Measurements from ENCODE around the gene RIC8A. TPM values are rescaled to one million over a fixed set of nuclear protein-coding genes. Genes with fewer than 3 reads are reported as not detected.
A peak's percentile ranks its signal among the peaks of the same experiment; 100 is the strongest.

The RIC8A gene
- total and polyA plus RNA-seq, 2 experiments from 2014 or later: 81.5 to 84.3 TPM

DNA sequence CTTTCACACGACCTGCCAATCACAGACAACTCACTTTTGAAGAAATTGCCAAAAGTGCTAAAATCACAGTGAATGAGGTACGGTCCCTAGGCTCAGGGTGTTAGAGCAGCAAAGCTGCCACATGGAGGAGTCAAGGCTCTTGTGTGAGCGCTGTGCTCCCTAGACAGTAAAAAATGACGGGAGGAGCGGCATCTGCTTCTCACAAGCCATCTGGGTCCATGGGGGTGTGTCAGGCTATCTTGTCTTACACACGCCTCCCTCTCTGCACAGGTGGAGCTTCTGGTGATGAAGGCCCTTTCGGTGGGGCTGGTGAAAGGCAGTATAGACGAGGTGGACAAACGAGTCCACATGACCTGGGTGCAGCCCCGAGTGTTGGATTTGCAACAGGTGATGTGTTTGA is 44.0 kb downstream of the RIC8A start:
- Histone ChIP-seq H3K9me3 (ENCODE audit: low read depth) (no peaks in the 10 kb centered on the region), H3K36me3 (peaks cover 47% of the 10 kb centered on the region), H3K27ac (no peak overlapping the region), H3K27me3 (no peaks in the 10 kb centered on the region), H3K4me3 (no peak overlapping the region), H3K4me1 (ENCODE audit: low read depth) (no peaks in the 10 kb centered on the region)
- no peak for DNase-seq (ENCODE audit: low read depth in 1 of 2, low spot score in 1 of 2)
- TF ChIP-seq, protein P1, sequence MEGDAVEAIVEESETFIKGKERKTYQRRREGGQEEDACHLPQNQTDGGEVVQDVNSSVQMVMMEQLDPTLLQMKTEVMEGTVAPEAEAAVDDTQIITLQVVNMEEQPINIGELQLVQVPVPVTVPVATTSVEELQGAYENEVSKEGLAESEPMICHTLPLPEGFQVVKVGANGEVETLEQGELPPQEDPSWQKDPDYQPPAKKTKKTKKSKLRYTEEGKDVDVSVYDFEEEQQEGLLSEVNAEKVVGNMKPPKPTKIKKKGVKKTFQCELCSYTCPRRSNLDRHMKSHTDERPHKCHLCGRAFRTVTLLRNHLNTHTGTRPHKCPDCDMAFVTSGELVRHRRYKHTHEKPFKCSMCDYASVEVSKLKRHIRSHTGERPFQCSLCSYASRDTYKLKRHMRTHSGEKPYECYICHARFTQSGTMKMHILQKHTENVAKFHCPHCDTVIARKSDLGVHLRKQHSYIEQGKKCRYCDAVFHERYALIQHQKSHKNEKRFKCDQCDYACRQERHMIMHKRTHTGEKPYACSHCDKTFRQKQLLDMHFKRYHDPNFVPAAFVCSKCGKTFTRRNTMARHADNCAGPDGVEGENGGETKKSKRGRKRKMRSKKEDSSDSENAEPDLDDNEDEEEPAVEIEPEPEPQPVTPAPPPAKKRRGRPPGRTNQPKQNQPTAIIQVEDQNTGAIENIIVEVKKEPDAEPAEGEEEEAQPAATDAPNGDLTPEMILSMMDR (IDR thresholded peaks at IDR 0.05; ENCODE audit: low read depth, low read length): no peak

DNA sequence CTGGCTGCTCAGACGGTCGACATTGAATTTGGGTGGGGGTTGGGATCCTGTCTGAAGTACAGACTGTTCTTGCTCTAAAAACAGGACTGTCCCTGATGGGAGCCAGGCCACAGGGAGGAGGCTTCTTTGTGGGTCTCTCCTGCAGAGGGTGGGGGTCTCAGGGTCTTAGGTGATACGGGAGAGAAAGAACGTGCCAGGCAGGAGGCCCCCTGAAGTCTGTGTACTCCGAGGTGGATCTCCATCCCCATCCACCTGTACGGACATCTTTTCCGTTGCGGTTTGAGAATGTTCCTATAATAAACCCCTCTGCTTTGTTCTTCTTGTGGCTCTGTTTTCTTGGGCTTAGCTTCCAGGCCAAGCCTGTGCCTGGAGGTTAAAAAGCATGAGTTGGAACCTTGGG is 45.2 kb downstream of the RIC8A start:
- no peaks in the 10 kb centered on the region for H3K27me3 ChIP-seq
- H3K4me3 ChIP-seq: no peak overlapping the region
- H3K9me3 ChIP-seq (ENCODE audit: low read depth): no peaks in the 10 kb centered on the region
- H3K4me1 ChIP-seq (ENCODE audit: low read depth): peaks cover 5% of the 10 kb centered on the region
- no peak for DNase-seq (ENCODE audit: low read depth in 1 of 2, low spot score in 1 of 2)
- H3K27ac ChIP-seq: no peak overlapping the region
- H3K36me3 ChIP-seq: peaks cover 40% of the 10 kb centered on the region
- TF ChIP-seq, protein P1 (IDR thresholded peaks at IDR 0.05; ENCODE audit: low read depth, low read length): no peak

DNA sequence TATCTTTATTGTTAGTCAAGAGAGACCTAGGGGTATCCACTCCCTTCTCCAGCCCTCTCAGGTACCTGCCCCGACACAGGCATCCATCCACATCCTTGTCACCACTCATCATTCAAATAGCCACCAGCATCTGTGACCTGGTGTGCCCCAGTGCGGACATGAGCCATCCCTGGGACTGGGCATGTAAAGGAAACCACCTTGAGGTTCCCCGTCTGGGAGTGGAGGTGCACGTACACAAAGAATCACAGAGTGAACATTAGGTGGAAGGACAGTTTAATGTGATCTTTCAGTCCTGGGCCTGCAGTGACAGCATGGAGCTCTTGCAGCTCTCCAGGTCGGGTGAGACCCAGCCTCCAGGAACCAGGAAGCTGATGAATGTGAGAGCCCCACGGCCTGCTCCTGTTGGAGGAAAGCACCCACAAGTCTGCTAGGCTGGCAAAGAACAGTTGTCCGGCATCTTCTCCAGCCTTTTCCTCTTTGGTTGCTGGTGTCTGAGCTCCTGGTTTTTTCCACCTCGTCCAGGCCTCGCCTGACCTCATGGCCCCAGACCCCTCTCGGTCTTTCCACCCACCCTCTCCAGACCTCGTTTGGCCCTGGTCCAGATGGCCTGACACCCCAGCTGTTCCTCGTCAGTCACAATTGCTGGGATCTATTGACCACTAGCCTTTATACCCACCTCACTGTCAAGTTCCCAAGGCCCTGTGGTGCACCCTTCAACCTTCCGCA is 45.8 kb downstream of the RIC8A start:
- Histone ChIP-seq H3K9me3 (ENCODE audit: low read depth) (no peaks in the 10 kb centered on the region), H3K27ac (no peak overlapping the region), H3K36me3 (peaks cover 33% of the 10 kb centered on the region), H3K27me3 (no peaks in the 10 kb centered on the region), H3K4me3 (no peak overlapping the region), H3K4me1 (ENCODE audit: low read depth) (peaks cover 5% of the 10 kb centered on the region)
- DNase-seq (ENCODE audit: low read depth in 1 of 2, low spot score in 1 of 2): no peak
- TF ChIP-seq, protein P1 (IDR thresholded peaks at IDR 0.05; ENCODE audit: low read depth, low read length): no peak

DNA sequence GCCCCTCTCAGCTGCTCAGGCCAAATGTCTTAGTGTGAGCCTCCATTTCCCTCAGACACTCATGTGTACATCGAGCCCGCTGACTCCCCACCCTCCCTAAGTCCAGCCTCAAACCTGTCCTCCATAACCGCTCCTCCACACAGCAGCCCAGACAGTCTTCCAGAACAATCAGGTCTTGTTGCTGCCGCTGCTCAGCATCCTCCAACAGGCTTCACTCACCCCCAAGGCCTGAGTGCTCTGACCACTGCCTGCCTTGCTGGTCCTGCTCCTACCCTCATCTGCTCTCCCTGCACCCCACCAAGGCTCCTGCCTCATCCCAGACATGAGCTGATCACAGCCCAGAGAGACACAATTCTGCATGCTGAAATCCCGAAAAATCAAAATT is 46.4 kb downstream of the RIC8A start:
- H3K4me3 ChIP-seq: no peak overlapping the region
- no peaks in the 10 kb centered on the region for H3K9me3 ChIP-seq (ENCODE audit: low read depth)
- no peak overlapping the region for H3K27ac ChIP-seq
- TF ChIP-seq, protein P1 (IDR thresholded peaks at IDR 0.05; ENCODE audit: low read depth, low read length): no peak
- DNase-seq (ENCODE audit: low read depth in 1 of 2, low spot score in 1 of 2): no peak
- H3K36me3 ChIP-seq: peaks cover 29% of the 10 kb centered on the region
- no peaks in the 10 kb centered on the region for H3K27me3 ChIP-seq
- peaks cover 5% of the 10 kb centered on the region for H3K4me1 ChIP-seq (ENCODE audit: low read depth)

DNA sequence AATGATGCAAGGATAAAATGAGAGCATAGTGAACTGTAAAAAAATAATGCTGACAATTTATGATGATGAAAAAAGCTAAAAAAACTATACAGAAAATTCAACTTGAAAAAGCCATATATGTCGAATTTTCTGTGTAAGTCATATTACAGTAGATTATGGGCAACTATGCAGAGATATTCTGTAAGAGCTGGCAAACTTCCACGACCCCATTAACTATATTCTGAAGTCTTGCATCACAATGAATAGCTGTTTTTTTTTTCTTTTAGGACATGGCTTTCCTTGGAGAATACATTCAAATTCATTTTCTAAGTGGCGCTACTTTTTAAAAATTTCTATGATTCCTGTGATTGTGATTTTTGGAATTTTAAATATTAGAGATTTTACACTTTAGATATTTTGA is 47.7 kb downstream of the RIC8A start:
- H3K27ac ChIP-seq: no peak overlapping the region
- peaks cover 5% of the 10 kb centered on the region for H3K4me1 ChIP-seq (ENCODE audit: low read depth)
- no peak overlapping the region for H3K4me3 ChIP-seq
- DNase-seq (ENCODE audit: low read depth in 1 of 2, low spot score in 1 of 2): peak in 1 of 2 donors; percentile 79
- TF ChIP-seq, protein P1 (IDR thresholded peaks at IDR 0.05; ENCODE audit: low read depth, low read length): no peak
- H3K36me3 ChIP-seq: peaks cover 21% of the 10 kb centered on the region
- H3K27me3 ChIP-seq: no peaks in the 10 kb centered on the region
- no peaks in the 10 kb centered on the region for H3K9me3 ChIP-seq (ENCODE audit: low read depth)
